ENCODE measurements around the gene ARHGAP9.
"Not testable (repeated sequence)": the region's sequence is repeated elsewhere in the genome, so short reads cannot be mapped to it uniquely, and the experiment has no call there.

The ARHGAP9 gene

GRCh38 chr12:57511161-57511560 lies 31.5 kb upstream of the ARHGAP9 start:
- no peak for TF ChIP-seq CTCF (IDR thresholded peaks at IDR 0.05; ENCODE audit: extremely low read depth, missing control alignments)
- DNase-seq (ENCODE audit: low spot score): no peak

- DNase-seq (ENCODE audit: low spot score): not testable (repeated sequence)
These were observed 28.1 kb upstream of the ARHGAP9 start for GRCh38 chr12:57507796-57508195.

- DNase-seq (ENCODE audit: low spot score): not testable (repeated sequence)
These were observed 26.9 kb upstream of the ARHGAP9 start for GRCh38 chr12:57506541-57506940.

GRCh38 chr12:57502311-57502969 lies 22.8 kb upstream of the ARHGAP9 start:
- not testable (repeated sequence) for DNase-seq (ENCODE audit: low spot score)

- DNase-seq (ENCODE audit: low spot score): no peak
- TF ChIP-seq CTCF (IDR thresholded peaks at IDR 0.05; ENCODE audit: extremely low read depth, missing control alignments): no peak
These were observed 20.5 kb upstream of the ARHGAP9 start for GRCh38 chr12:57500213-57500612.

- DNase-seq (ENCODE audit: low spot score): no peak
These were observed 18.9 kb upstream of the ARHGAP9 start for GRCh38 chr12:57498571-57498970.

GRCh38 chr12:57498132-57498502 lies 18.5 kb upstream of the ARHGAP9 start:
- DNase-seq (ENCODE audit: low spot score): no peak

More at GRCh38 chr12:57498571-57498970, 18.9 kb upstream of the ARHGAP9 start:
- TF ChIP-seq CTCF (IDR thresholded peaks at IDR 0.05; ENCODE audit: extremely low read depth, missing control alignments): no peak

GRCh38 chr12:57497223-57498131 lies 17.8 kb upstream of the ARHGAP9 start:
- no peak for DNase-seq (ENCODE audit: low spot score)
- no peak for TF ChIP-seq CTCF (IDR thresholded peaks at IDR 0.05; ENCODE audit: extremely low read depth, missing control alignments)

More at GRCh38 chr12:57498132-57498502, 18.5 kb upstream of the ARHGAP9 start:
- no peak for TF ChIP-seq CTCF (IDR thresholded peaks at IDR 0.05; ENCODE audit: extremely low read depth, missing control alignments)

- DNase-seq (ENCODE audit: low spot score): no peak
- no peak for TF ChIP-seq CTCF (IDR thresholded peaks at IDR 0.05; ENCODE audit: extremely low read depth, missing control alignments)
These were observed 17.2 kb upstream of the ARHGAP9 start for GRCh38 chr12:57496822-57497221.

- not testable (repeated sequence) for DNase-seq (ENCODE audit: low spot score)
These were observed 15.5 kb upstream of the ARHGAP9 start for GRCh38 chr12:57495051-57495701.
